BJ (cell line): ENCODE results near the gene CNIH1. TPM values are rescaled to one million over a fixed set of nuclear protein-coding genes. Genes with fewer than 3 reads are reported as not detected.

Experiments
- CTCF ChIA-PET: fragments of 350-600 bp; formaldehyde crosslinking; extraction: SDS; loops from one replicate; lab custom pipeline; 2021; ENCODE audit warnings: antibody characterized with exemption, inconsistent platforms; lab: Yijun Ruan, JAX
- POLR2A ChIA-PET: fragments of 300-600 bp; sonication (Branson Sonifier 250); formaldehyde crosslinking; extraction: SDS; loops from one replicate; lab custom pipeline; 2021; ENCODE audit warnings: antibody characterized with exemption; lab: Charles Lee
- DNase-seq: peaks from one replicate; pipeline ENCODE4 v3.0.0-alpha.2; 2011; ENCODE audit warnings: low read depth
- H3K27me3 ChIP-seq: 2 replicates; pipeline ENCODE4 v1.6.0; 2011; ENCODE audit warnings: low read length; ENCODE audit not compliant: control insufficient read depth, insufficient read depth
- H3K36me3 ChIP-seq: 2 replicates; pipeline ENCODE4 v1.5.1; 2011; ENCODE audit warnings: low read length; ENCODE audit not compliant: control insufficient read depth, insufficient read depth
- H3K4me3 ChIP-seq: 2 replicates; pipeline ENCODE4 v1.5.1; 2011; ENCODE audit warnings: low read depth, mild to moderate bottlenecking, control low read depth, low read length
- CTCF ChIP-seq: IDR thresholded peaks from 2 replicates; pipeline ENCODE4 v1.5.1; 2011; ENCODE audit warnings: low read depth, mild to moderate bottlenecking, control low read depth, inconsistent platforms, low read length, moderate library complexity; ENCODE audit not compliant: insufficient read depth
- polyA plus RNA-seq: library from polyadenylated mRNA; depleted of rRNA; stranded (reverse); fragments of >200 nt; gene quantifications from 2 replicates; pipeline ENCODE4 v1.2.3, GENCODE V29; 2011

CNIH1 gene
- polyA plus RNA-seq, 1 experiment, result 313 TPM

GRCh38 chr14:54475911-54476310, 34.7 kb upstream of the CNIH1 start:
- DNase-seq, result no peak
- no peak for TF ChIP-seq CTCF
- H3K36me3 ChIP-seq, result peaks cover 3% of the 10 kb centered on the region
- no peak overlapping the region for H3K4me3 ChIP-seq
- CTCF ChIA-PET, result no interaction called here
- POLR2A ChIA-PET, result no interaction called here
- no peaks in the 10 kb centered on the region for H3K27me3 ChIP-seq

- POLR2A ChIA-PET, result no interaction called here
- no peaks in the 10 kb centered on the region for H3K27me3 ChIP-seq
- no peak for DNase-seq
- H3K4me3 ChIP-seq, result no peak overlapping the region
- CTCF ChIA-PET, result interaction anchor here (1.0 kb wide), 1 partner anchor 25 kb away, joined by 6 read pairs; no protein-coding TSS in a partner anchor
- TF ChIP-seq CTCF, result no peak
- peaks cover 3% of the 10 kb centered on the region for H3K36me3 ChIP-seq
Observed at GRCh38 chr14:54475187-54475899, 34.2 kb upstream of the CNIH1 start.

DNA sequence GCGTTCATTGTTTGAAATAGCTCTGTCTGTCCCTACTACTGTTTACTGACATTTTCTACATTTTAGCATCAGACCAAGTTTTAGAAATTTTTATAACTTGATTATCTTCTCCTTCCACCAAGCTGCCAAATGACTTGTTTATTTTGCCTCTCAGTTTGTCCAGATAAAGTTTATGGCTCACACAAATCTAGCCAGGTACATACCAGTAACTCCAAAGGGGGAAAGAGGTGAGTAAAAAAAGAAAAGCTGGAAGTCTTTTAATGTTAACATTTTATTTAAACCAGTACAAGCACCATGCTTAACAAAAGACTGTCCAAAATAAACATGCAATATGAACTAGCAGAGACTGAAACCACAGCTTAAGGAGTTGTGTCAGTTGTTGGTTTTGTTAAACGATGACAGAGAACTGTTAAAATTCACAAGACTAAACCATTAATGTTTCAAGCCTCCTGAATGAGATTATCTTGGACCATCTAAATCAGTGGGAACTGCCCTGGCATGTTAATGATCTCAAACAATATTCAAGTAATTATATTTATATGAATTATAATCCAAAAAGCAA, 33.1 kb upstream of the CNIH1 start:
- ChIA-PET POLR2A (no interaction called here), CTCF (interaction anchor here (0.6 to 1.0 kb wide), 2 partner anchors 14 to 24 kb away, joined by 5 to 6 read pairs; no protein-coding TSS in a partner anchor)
- Histone ChIP-seq H3K36me3 (peaks cover 3% of the 10 kb centered on the region), H3K4me3 (no peak overlapping the region), H3K27me3 (no peaks in the 10 kb centered on the region)
- DNase-seq, result no peak
- TF ChIP-seq CTCF, result no peak

- CTCF ChIA-PET, result no interaction called here
- no peaks in the 10 kb centered on the region for H3K27me3 ChIP-seq
- no peaks in the 10 kb centered on the region for H3K36me3 ChIP-seq
- POLR2A ChIA-PET, result interaction anchor here (0.5 kb wide), 1 partner anchor 94 kb away, joined by 3 read pairs; no protein-coding TSS in a partner anchor
- H3K4me3 ChIP-seq, result no peak overlapping the region
- no peak for DNase-seq
- no peak for TF ChIP-seq CTCF
Observed at GRCh38 chr14:54472315-54472714, 31.1 kb upstream of the CNIH1 start.

- H3K4me3 ChIP-seq, result no peak overlapping the region
- DNase-seq, result no peak
- no peaks in the 10 kb centered on the region for H3K27me3 ChIP-seq
- no peaks in the 10 kb centered on the region for H3K36me3 ChIP-seq
- no peak for TF ChIP-seq CTCF
- ChIA-PET POLR2A (no interaction called here), CTCF (no interaction called here)
Observed at GRCh38 chr14:54471641-54472040, 30.5 kb upstream of the CNIH1 start.
